Lung (tissue), 12 donors: Measurements from ENCODE around the gene TMEM141. TPM values are rescaled to one million over a fixed set of nuclear protein-coding genes. Genes with fewer than 3 reads are reported as not detected.
A peak's percentile ranks its signal among the peaks of the same experiment; 100 is the strongest.

Experiments used
- ATAC-seq: fragments of 200-7000 bp; cut with Tn5 transposase; one replicate; pipeline ENCODE4 v1.9.1; 2020; ENCODE audit warnings: moderate number of reproducible peaks; ENCODE audit not compliant: insufficient read depth, low FRiP score
- DNase-seq, 3 donors: peaks; one replicate each; pipeline ENCODE4 v3.0.0-alpha.2; 2013 to 2017
- H3K27ac ChIP-seq, 2 donors: one replicate each; pipeline ENCODE4 v1.5.1; 2013; ENCODE audit warnings: mild to moderate bottlenecking in 2 of 2, moderate library complexity in 2 of 2, control low read depth in 1 of 2, inconsistent platforms in 1 of 2, low read depth in 1 of 2, low read length in 1 of 2
- H3K27me3 ChIP-seq, 3 donors: one replicate each; pipeline ENCODE4 v1.5.1; 2013; ENCODE audit warnings: low read length in 2 of 3; ENCODE audit not compliant: control insufficient read depth in 3 of 3, insufficient read depth in 3 of 3
- H3K36me3 ChIP-seq, 4 donors: one replicate each; pipeline ENCODE4 v1.5.1; 2013; ENCODE audit warnings: low read length in 4 of 4, mild to moderate bottlenecking in 1 of 4, moderate library complexity in 1 of 4; ENCODE audit not compliant: control insufficient read depth in 4 of 4, insufficient read depth in 4 of 4
- H3K4me1 ChIP-seq, 5 donors: one replicate each; pipeline ENCODE4 v1.5.1; 2013; ENCODE audit warnings: low read length in 5 of 5, mild to moderate bottlenecking in 2 of 5, moderate library complexity in 1 of 5; ENCODE audit not compliant: control insufficient read depth in 5 of 5, insufficient read depth in 5 of 5
- H3K4me3 ChIP-seq: one replicate; pipeline ENCODE4 v1.5.1; 2013; ENCODE audit warnings: mild to moderate bottlenecking, control low read depth, moderate library complexity
- H3K9ac ChIP-seq, 2 donors: one replicate each; pipeline ENCODE4 v1.5.1; 2013; ENCODE audit warnings: low read length in 2 of 2, control low read depth in 1 of 2; ENCODE audit not compliant: insufficient read depth in 1 of 2
- H3K9me3 ChIP-seq, 4 donors: one replicate each; pipeline ENCODE4 v1.5.1; 2013; ENCODE audit warnings: low read length in 3 of 4, mild to moderate bottlenecking in 1 of 4, moderate library complexity in 1 of 4; ENCODE audit not compliant: control insufficient read depth in 4 of 4, insufficient read depth in 3 of 4
- WGBS, 2 donors: extraction: QIAGEN DNeasy Blood & Tissue Kit; methylation state at CpG; one replicate each; pipeline ENCODE4 v1.1.7; 2013; 5-methylcytosine and 5-hydroxymethylcytosine counted together
- polyA plus RNA-seq, 2 donors: library from polyadenylated mRNA; stranded (reverse); fragments of 200-250 nt; gene quantifications; one replicate each; pipeline ENCODE4 v1.2.1, GENCODE V29; 2013
- total RNA-seq, 2 donors: library from RNA; depleted of rRNA in 1 of 2; stranded (reverse); fragments of >200 nt in 1 of 2; gene quantifications; one replicate each; pipeline ENCODE4 v1.2.1, GENCODE V29; 2014 to 2021
- TF ChIP-seq, protein P1 (sequence below): IDR thresholded peaks from 2 replicates; pipeline ENCODE4 v1.5.1; 2012; ENCODE audit warnings: mild to moderate bottlenecking; ENCODE audit errors: control extremely low read depth, extremely low read depth
- donor health status: control.
- donor health status: control.
- donor health status: Bipolar disorder and iron deficiency.
- donor health status: healthy.
- donor health status: DM: yes; HTN: yes; CAD: no.

Gene TMEM141
- total and polyA plus RNA-seq, 4 donors = 56.5 to 177 (median 113) TPM

- Histone ChIP-seq H3K36me3 (peaks cover 0 to 5% (median under 1%) of the 10 kb centered on the region in 4 donors), H3K27me3 (peaks cover 0 to 7% (median 3%) of the 10 kb centered on the region in 3 donors), H3K9me3 (no peaks in the 10 kb centered on the region), H3K4me1 (peaks cover 0 to 25% (median 4%) of the 10 kb centered on the region in 5 donors), H3K9ac (no peak overlapping the region), H3K4me3 (peak overlapping the region; percentile 92), H3K27ac (no peak overlapping the region)
- TF ChIP-seq, protein P1, sequence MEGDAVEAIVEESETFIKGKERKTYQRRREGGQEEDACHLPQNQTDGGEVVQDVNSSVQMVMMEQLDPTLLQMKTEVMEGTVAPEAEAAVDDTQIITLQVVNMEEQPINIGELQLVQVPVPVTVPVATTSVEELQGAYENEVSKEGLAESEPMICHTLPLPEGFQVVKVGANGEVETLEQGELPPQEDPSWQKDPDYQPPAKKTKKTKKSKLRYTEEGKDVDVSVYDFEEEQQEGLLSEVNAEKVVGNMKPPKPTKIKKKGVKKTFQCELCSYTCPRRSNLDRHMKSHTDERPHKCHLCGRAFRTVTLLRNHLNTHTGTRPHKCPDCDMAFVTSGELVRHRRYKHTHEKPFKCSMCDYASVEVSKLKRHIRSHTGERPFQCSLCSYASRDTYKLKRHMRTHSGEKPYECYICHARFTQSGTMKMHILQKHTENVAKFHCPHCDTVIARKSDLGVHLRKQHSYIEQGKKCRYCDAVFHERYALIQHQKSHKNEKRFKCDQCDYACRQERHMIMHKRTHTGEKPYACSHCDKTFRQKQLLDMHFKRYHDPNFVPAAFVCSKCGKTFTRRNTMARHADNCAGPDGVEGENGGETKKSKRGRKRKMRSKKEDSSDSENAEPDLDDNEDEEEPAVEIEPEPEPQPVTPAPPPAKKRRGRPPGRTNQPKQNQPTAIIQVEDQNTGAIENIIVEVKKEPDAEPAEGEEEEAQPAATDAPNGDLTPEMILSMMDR = no peak
- DNase-seq (no peak), ATAC-seq (no peak)
- 74 to 83% methylated on average over 25 of the region's 25 CpGs for WGBS, 2 donors
Observed at GRCh38 chr9:136806631-136807201, 15.6 kb downstream of the TMEM141 start.

DNA sequence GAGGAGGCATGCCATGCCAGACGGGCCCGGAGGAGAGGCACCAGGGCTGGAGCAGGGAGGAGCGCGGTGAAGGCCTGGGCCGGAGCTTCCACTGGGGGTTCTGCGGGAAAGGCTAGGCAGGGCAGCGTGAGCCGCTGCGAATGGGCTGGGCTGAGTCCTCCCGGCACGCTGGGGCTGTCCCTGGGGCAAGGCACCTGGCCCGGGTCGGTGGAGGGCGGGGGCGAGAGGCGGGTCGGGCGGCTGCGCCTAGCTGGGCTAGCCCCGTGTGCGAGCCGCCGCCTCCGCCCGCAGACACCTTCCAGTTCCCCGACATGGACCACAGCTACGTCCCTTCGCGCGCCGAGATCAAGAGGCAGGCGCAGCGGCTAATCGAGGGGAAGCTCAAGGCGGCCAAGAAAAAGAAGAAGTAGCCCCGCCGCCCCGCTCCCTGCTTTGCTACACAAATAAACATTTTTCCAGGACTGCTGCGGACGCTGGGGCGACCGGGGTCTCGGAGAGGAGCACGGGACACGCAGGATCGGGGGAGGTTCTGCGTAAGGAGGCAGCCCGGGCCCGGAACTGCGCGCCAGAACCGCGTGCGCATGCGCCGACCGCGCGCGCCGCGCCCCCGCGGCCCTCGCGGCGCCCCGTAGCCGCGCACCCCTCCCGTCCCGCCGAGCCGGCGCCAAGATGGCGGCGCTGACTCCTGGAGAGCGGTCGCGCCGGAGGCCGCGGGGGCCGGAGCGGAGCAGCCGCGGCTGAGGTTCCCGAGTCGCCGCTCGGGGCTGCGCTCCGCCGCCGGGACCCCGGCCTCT, 16.3 kb downstream of the TMEM141 start, which contains the start of gene RABL6:
TSS of gene RABL6 (plus strand) at position 668 of the 794 bp plus-strand sequence. CDS start 249 bp downstream, outside the sequence.
- WGBS, 2 donors = 1% methylated on average over 80 to 96 of the region's 96 CpGs
- TF ChIP-seq, protein P1 = no peak
- peaks cover 0 to 5% (median under 1%) of the 10 kb centered on the region in 4 donors for H3K36me3 ChIP-seq
- H3K27me3 ChIP-seq = no peaks in the 10 kb centered on the region
- peak; percentile 87 for ATAC-seq
- H3K9me3 ChIP-seq = no peaks in the 10 kb centered on the region
- peak within 1 kb of the TSS; percentile 92 to 94 for H3K27ac ChIP-seq
- peaks cover 0 to 25% (median 4%) of the 10 kb centered on the region in 5 donors for H3K4me1 ChIP-seq
- H3K4me3 ChIP-seq = peak within 1 kb of the TSS; percentile 92
- DNase-seq = peak; percentile 80 to 86 (median 82)
- peak within 1 kb of the TSS in 1 of 2 donors; percentile 53 for H3K9ac ChIP-seq

- peak overlapping the region; percentile 58 to 94 for H3K27ac ChIP-seq
- peaks cover 0 to 25% (median 4%) of the 10 kb centered on the region in 5 donors for H3K4me1 ChIP-seq
- H3K27me3 ChIP-seq = no peaks in the 10 kb centered on the region
- TF ChIP-seq, protein P1 = no peak
- ATAC-seq = no peak
- no peak overlapping the region for H3K9ac ChIP-seq
- 0 to 1% methylated on average over 47 to 93 of the region's 93 CpGs for WGBS, 2 donors
- peak overlapping the region; percentile 92 for H3K4me3 ChIP-seq
- peak in 2 of 3 donors; percentile 26 to 40 for DNase-seq
- H3K36me3 ChIP-seq = peaks cover 0 to 7% (median under 1%) of the 10 kb centered on the region in 4 donors
- no peaks in the 10 kb centered on the region for H3K9me3 ChIP-seq
Observed at GRCh38 chr9:136808075-136808805, 17.1 kb downstream of the TMEM141 start.
